ENCODE results near the gene SMKR1. TPM values are rescaled to one million over a fixed set of nuclear protein-coding genes. Genes with fewer than 3 reads are reported as not detected.
A peak's percentile ranks its signal among the peaks of the same experiment; 100 is the strongest.
"Not testable (repeated sequence)": the region's sequence is repeated elsewhere in the genome, so short reads cannot be mapped to it uniquely, and the experiment has no call there.

The SMKR1 gene
- total RNA-seq, 1 donor from 2014 or later: 1.1 TPM

DNA sequence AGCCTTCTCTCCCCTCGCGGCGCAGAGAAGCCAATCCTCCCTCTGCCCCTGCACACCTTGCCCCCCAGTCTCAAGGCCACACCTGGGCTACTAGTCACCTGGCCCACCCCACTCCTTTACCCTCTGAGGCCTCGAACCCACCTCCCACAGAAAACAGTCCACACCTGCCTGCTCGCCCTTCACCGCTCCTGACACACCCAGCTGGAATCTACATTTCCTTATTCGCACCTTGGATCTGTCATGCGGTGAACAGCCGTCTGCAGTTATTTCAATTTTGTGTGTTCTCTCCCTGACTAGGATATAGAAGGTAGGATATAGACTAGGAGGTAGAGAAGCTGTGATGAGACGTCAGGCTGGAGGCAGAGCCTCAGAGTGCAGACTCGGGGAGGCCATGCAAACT is 29.4 kb downstream of the SMKR1 start:
- Histone ChIP-seq H3K9me3 (no peaks in the 10 kb centered on the region), H3K36me3 (no peaks in the 10 kb centered on the region), H3K4me3 (no peak overlapping the region), H3K27me3 (ENCODE audit: low read depth) (no peaks in the 10 kb centered on the region), H3K27ac (no peak overlapping the region), H3K4me1 (no peaks in the 10 kb centered on the region)
- intact Hi-C loops (cut with DNase I): no loop called here
- no peak for DNase-seq
- TF ChIP-seq, protein P1, sequence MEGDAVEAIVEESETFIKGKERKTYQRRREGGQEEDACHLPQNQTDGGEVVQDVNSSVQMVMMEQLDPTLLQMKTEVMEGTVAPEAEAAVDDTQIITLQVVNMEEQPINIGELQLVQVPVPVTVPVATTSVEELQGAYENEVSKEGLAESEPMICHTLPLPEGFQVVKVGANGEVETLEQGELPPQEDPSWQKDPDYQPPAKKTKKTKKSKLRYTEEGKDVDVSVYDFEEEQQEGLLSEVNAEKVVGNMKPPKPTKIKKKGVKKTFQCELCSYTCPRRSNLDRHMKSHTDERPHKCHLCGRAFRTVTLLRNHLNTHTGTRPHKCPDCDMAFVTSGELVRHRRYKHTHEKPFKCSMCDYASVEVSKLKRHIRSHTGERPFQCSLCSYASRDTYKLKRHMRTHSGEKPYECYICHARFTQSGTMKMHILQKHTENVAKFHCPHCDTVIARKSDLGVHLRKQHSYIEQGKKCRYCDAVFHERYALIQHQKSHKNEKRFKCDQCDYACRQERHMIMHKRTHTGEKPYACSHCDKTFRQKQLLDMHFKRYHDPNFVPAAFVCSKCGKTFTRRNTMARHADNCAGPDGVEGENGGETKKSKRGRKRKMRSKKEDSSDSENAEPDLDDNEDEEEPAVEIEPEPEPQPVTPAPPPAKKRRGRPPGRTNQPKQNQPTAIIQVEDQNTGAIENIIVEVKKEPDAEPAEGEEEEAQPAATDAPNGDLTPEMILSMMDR (IDR thresholded peaks at IDR 0.05): no peak
- no peak for ATAC-seq

DNA sequence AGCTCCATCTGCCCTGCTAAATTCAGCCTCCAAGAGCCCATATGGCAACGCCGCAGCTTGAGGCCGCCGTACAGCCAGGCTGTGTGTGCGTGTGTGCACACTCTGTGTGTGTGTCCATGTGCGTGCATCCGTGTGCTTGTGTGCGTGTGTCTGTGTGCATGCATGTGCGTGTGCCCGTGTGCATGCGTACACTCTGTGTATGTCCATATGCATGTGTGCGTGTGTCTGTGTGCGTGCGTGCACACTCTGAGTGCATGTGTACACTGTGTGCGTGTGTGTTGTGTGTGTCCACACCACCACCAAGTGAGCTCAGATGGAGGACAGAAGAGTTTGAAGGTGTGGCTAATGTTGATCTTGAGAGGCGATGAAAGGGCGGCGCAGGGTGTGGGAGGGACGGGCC is 30.0 kb downstream of the SMKR1 start:
- ATAC-seq (peak in 1 of 2 donors; percentile 15), DNase-seq (no peak)
- no peaks in the 10 kb centered on the region for H3K36me3 ChIP-seq
- intact Hi-C loops (cut with DNase I): no loop called here
- H3K27ac ChIP-seq: no peak overlapping the region
- H3K4me3 ChIP-seq: no peak overlapping the region
- H3K9me3 ChIP-seq: no peaks in the 10 kb centered on the region
- TF ChIP-seq, protein P1 (IDR thresholded peaks at IDR 0.05): no peak
- no peaks in the 10 kb centered on the region for H3K27me3 ChIP-seq (ENCODE audit: low read depth)
- H3K4me1 ChIP-seq: no peaks in the 10 kb centered on the region

DNA sequence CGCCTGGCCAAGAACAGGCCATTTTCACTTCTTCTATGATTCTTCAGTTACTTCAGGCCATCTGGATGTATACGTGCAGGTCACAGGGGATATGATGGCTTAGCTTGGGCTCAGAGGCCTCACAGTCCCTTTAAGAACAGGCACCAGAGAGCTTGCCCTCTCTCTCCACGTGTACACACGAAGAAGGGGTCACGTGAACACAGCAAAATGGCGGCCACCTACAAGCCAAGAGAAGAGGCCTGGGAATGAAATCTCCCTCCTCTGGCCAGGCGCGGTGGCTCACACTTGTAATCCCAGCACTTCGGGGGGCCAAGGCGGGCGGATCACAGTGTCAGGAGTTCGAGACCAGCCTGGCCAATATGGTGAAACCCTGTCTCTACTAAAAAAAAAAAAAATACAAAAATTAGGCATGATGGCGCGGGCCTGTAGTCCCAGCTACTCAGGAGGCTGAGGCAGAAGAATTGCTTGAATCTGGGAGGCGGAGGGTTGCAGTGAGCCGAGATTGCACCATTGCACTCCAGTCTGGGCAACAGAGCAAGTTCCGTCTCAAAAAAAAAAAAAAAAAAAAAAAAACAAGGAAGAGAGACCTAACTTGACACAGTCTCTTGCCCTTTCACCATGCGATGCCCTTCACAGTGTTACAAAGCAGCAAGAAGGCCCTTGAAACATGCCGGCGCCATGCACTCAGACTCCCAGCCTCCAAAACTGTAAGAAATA is 32.4 kb downstream of the SMKR1 start:
- H3K36me3 ChIP-seq; H3K27ac ChIP-seq; intact Hi-C loops (cut with DNase I); H3K9me3 ChIP-seq; H3K27me3 ChIP-seq (ENCODE audit: low read depth); H3K4me3 ChIP-seq; ATAC-seq; DNase-seq; H3K4me1 ChIP-seq: not testable (repeated sequence)

DNA sequence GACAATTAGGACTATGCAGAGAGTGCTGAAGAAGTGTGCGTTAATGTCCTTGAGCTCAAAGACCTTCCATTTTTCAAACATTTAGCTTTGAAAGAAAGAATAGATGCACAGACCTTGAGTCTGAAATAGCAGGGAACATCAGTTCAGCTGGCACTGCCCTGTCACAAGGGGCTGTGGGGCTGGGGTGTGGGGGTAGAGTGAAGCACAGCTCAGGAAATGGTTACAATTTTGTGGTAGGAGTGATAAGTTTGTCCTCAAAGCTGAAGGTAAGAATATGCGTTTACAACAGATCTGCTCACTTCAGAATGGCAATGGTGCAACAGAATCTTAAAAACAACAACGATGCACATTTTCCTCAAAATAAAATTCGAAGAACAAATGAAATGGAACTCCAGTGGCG is 33.6 kb downstream of the SMKR1 start:
- Histone ChIP-seq H3K9me3 (no peaks in the 10 kb centered on the region), H3K27me3 (ENCODE audit: low read depth) (no peaks in the 10 kb centered on the region), H3K27ac (no peak overlapping the region), H3K36me3 (no peaks in the 10 kb centered on the region), H3K4me3 (no peak overlapping the region), H3K4me1 (no peaks in the 10 kb centered on the region)
- TF ChIP-seq, protein P1 (IDR thresholded peaks at IDR 0.05): no peak
- peak in 1 of 2 donors; percentile 31 for ATAC-seq
- intact Hi-C loops (cut with DNase I): no loop called here
- DNase-seq: no peak

DNA sequence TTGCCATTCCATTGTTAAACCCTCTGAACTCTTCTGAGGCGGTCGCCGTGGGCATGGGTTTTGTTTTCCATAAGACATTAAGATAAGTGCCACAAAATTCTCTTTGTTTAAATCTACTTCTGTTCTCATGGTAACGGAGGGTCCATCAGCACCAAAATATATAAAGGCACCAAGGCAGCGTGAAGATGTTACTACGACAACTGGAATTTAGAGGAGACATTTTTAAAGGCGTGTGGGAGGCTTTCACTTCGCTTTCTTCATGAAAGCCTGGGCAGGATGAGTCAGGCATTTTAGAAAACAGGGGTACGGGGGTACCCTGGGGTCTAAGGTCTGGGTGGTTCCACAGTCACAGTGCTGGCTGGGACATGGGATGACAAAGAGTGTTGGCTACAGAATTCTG is 34.0 kb downstream of the SMKR1 start:
- intact Hi-C loops (cut with DNase I): no loop called here
- ATAC-seq (no peak), DNase-seq (no peak)

DNA sequence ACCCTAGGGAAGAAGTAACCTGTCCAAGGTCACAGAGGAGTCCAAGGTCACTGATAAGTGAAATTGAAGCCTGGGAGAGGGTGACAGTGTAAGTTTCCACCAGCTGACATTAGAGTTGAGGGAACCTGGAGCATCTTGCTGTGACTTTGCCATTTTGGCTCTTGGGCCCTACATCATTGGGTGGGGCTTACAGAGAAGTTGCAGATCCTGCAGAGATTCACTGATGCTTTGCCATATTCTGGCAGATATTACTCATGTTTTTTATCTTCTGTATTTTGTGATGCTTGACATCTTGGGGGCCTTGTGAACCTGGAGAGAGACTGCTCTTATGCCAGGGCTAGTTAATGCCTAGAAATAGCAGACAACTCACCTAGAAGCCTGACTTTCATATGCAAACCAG is 36.5 kb downstream of the SMKR1 start:
- no peaks in the 10 kb centered on the region for H3K27me3 ChIP-seq (ENCODE audit: low read depth)
- no peaks in the 10 kb centered on the region for H3K36me3 ChIP-seq
- TF ChIP-seq, protein P1 (IDR thresholded peaks at IDR 0.05): no peak
- no peak overlapping the region for H3K4me3 ChIP-seq
- intact Hi-C loops (cut with DNase I): no loop called here
- H3K27ac ChIP-seq: no peak overlapping the region
- DNase-seq (no peak), ATAC-seq (no peak)
- H3K9me3 ChIP-seq: no peaks in the 10 kb centered on the region
- H3K4me1 ChIP-seq: no peaks in the 10 kb centered on the region

More for the DNA sequence above, 34.0 kb downstream of the SMKR1 start:
- H3K4me3 ChIP-seq: no peak overlapping the region
- H3K27me3 ChIP-seq (ENCODE audit: low read depth): no peaks in the 10 kb centered on the region
- H3K9me3 ChIP-seq: no peaks in the 10 kb centered on the region
- no peak overlapping the region for H3K27ac ChIP-seq
- H3K36me3 ChIP-seq: no peaks in the 10 kb centered on the region
- H3K4me1 ChIP-seq: no peaks in the 10 kb centered on the region
- TF ChIP-seq, protein P1 (IDR thresholded peaks at IDR 0.05): no peak

Measured in lower lobe of right lung (tissue), 2 donors.